ENCODE data around the gene HUWE1.

The HUWE1 gene

GRCh38 chrX:53704854-53705253 is 18.3 kb upstream of the HUWE1 start:
- no peak for TF ChIP-seq CTCF (conservative IDR thresholded peaks at IDR 0.05)
- H3K27ac ChIP-seq, result no peak overlapping the region

- TF ChIP-seq CTCF (conservative IDR thresholded peaks at IDR 0.05), result no peak
These were observed 17.8 kb upstream of the HUWE1 start for GRCh38 chrX:53704294-53704693.

GRCh38 chrX:53695946-53696549 is 9.5 kb upstream of the HUWE1 start:
- TF ChIP-seq CTCF (conservative IDR thresholded peaks at IDR 0.05), result no peak

More at GRCh38 chrX:53704294-53704693, 17.8 kb upstream of the HUWE1 start:
- no peak overlapping the region for H3K27ac ChIP-seq

GRCh38 chrX:53694642-53695041 is 8.1 kb upstream of the HUWE1 start:
- H3K27ac ChIP-seq, result no peak overlapping the region
- no peak for TF ChIP-seq CTCF (conservative IDR thresholded peaks at IDR 0.05)

More at GRCh38 chrX:53695946-53696549, 9.5 kb upstream of the HUWE1 start:
- no peak overlapping the region for H3K27ac ChIP-seq

- TF ChIP-seq CTCF (conservative IDR thresholded peaks at IDR 0.05), result no peak
- no peak overlapping the region for H3K27ac ChIP-seq
These were observed 1.8 kb upstream of the HUWE1 start for GRCh38 chrX:53688300-53688699.

- TF ChIP-seq CTCF (conservative IDR thresholded peaks at IDR 0.05), result no peak
- H3K27ac ChIP-seq, result peak overlapping the region; percentile 76
These were observed 808 bp downstream of the HUWE1 start for GRCh38 chrX:53685711-53686110.

GRCh38 chrX:53684415-53685192 is 1.9 kb downstream of the HUWE1 start:
- TF ChIP-seq CTCF (conservative IDR thresholded peaks at IDR 0.05), result no peak
- H3K27ac ChIP-seq, result peak overlapping the region; percentile 76
